AG08395 (cell line): ENCODE measurements around the gene RAD54L.
A peak's percentile ranks its signal among the peaks of the same experiment; 100 is the strongest.
"Not testable (repeated sequence)": the region's sequence is repeated elsewhere in the genome, so short reads cannot be mapped to it uniquely, and the experiment has no call there.

Experiments used
- DNase-seq: peaks from one replicate; pipeline ENCODE4 v3.0.0; 2012; ENCODE audit warnings: mixed read lengths, low spot score

The RAD54L gene

GRCh38 chr1:46241733-46242132 lies 5.8 kb upstream of the RAD54L start:
- not testable (repeated sequence) for DNase-seq

- no peak for DNase-seq
These were observed 4.6 kb upstream of the RAD54L start for GRCh38 chr1:46242918-46243317.

- not testable (repeated sequence) for DNase-seq
These were observed 3.7 kb upstream of the RAD54L start for GRCh38 chr1:46243831-46244230.

- peak; percentile 61 for DNase-seq
These were observed 2.7 kb upstream of the RAD54L start for GRCh38 chr1:46244656-46245371.

GRCh38 chr1:46246136-46246535 lies 1.4 kb upstream of the RAD54L start:
- not testable (repeated sequence) for DNase-seq

GRCh38 chr1:46246548-46247435 lies 771 bp upstream of the RAD54L start:
- peak; percentile 43 for DNase-seq

GRCh38 chr1:46248122-46248920 lies 758 bp downstream of the RAD54L start:
- DNase-seq, result no peak

- DNase-seq, result no peak
These were observed 7.1 kb downstream of the RAD54L start for GRCh38 chr1:46254668-46255067.

- no peak for DNase-seq
These were observed 9.0 kb downstream of the RAD54L start for GRCh38 chr1:46256523-46256922.

GRCh38 chr1:46262508-46262907 lies 14.9 kb downstream of the RAD54L start:
- no peak for DNase-seq

- no peak for DNase-seq
These were observed 15.6 kb downstream of the RAD54L start for GRCh38 chr1:46263146-46263545.

- DNase-seq, result no peak
These were observed 21.0 kb downstream of the RAD54L start for GRCh38 chr1:46268578-46268977.

- peak; percentile 25 for DNase-seq
These were observed 26.9 kb downstream of the RAD54L start for GRCh38 chr1:46274225-46275029.

GRCh38 chr1:46275030-46275337 lies 27.4 kb downstream of the RAD54L start:
- no peak for DNase-seq

GRCh38 chr1:46277658-46278373 lies 30.3 kb downstream of the RAD54L start:
- no peak for DNase-seq

- no peak for DNase-seq
These were observed 31.2 kb downstream of the RAD54L start for GRCh38 chr1:46278807-46279206.

- DNase-seq, result no peak
These were observed 32.5 kb downstream of the RAD54L start for GRCh38 chr1:46280092-46280491.

GRCh38 chr1:46281021-46281420 lies 33.5 kb downstream of the RAD54L start:
- no peak for DNase-seq

- DNase-seq, result no peak
These were observed 36.5 kb downstream of the RAD54L start for GRCh38 chr1:46284058-46284457.

GRCh38 chr1:46284597-46285564 lies 37.3 kb downstream of the RAD54L start:
- no peak for DNase-seq
